Measurements from ENCODE around the gene CD79B. TPM values are rescaled to one million over a fixed set of nuclear protein-coding genes. Genes with fewer than 3 reads are reported as not detected.
"Not testable (repeated sequence)": the region's sequence is repeated elsewhere in the genome, so short reads cannot be mapped to it uniquely, and the experiment has no call there.

The CD79B gene
- total RNA-seq, 1 experiment from 2014 or later = not detected

DNA sequence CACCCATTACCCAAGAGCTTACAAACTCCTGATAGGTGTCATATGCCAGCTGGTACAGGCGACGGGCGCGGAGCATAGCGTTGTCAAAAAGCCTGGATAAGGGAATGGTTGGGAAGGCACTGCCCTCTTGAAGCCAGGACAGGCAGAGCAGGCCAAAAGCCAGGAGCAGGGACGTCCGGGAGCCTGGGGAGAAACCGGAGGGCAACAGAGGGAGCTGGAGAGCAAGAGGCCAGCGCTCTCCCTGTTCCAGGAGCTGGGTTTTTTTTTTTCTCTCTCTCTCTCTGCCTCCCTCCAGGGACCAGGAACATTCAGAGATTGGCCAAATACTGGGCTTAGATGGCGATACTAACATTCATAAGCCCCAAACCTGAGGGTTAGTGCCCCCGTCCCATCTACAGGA lies 50.8 kb downstream of the CD79B start:
- BruUV-seq (replicated peaks); H3K27ac ChIP-seq (ENCODE audit: low read length); intact Hi-C loops (cut with micrococcal nuclease; ENCODE audit: unreplicated experiment); DNase-seq (ENCODE audit: low read depth, low spot score); H3K27me3 ChIP-seq (ENCODE audit: control insufficient read depth, insufficient read depth, low read length); H3K36me3 ChIP-seq (ENCODE audit: control insufficient read depth, insufficient read depth, low read length); H3K4me3 ChIP-seq (ENCODE audit: low read depth in 2 of 2, low read length in 2 of 2); H3K9me3 ChIP-seq (ENCODE audit: control insufficient read depth, insufficient read depth, low read depth, low read length); in situ Hi-C loops (cut with HindIII; ENCODE audit: low pct_unique_long_range_greater_than_20kb, low sequenced_read_pairs); POLR2A ChIA-PET; ATAC-seq; H3K4me1 ChIP-seq (ENCODE audit: control insufficient read depth, insufficient read depth, low read length): not testable (repeated sequence)
- TF ChIP-seq, protein P1, sequence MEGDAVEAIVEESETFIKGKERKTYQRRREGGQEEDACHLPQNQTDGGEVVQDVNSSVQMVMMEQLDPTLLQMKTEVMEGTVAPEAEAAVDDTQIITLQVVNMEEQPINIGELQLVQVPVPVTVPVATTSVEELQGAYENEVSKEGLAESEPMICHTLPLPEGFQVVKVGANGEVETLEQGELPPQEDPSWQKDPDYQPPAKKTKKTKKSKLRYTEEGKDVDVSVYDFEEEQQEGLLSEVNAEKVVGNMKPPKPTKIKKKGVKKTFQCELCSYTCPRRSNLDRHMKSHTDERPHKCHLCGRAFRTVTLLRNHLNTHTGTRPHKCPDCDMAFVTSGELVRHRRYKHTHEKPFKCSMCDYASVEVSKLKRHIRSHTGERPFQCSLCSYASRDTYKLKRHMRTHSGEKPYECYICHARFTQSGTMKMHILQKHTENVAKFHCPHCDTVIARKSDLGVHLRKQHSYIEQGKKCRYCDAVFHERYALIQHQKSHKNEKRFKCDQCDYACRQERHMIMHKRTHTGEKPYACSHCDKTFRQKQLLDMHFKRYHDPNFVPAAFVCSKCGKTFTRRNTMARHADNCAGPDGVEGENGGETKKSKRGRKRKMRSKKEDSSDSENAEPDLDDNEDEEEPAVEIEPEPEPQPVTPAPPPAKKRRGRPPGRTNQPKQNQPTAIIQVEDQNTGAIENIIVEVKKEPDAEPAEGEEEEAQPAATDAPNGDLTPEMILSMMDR (IDR thresholded peaks at IDR 0.05) = peak; percentile 17; the same call in 1 of the 2 replicates
- CTCF ChIA-PET = interaction anchor here (0.7 kb wide), 1 partner anchor 12 kb away, joined by 4 read pairs; no protein-coding TSS in a partner anchor

DNA sequence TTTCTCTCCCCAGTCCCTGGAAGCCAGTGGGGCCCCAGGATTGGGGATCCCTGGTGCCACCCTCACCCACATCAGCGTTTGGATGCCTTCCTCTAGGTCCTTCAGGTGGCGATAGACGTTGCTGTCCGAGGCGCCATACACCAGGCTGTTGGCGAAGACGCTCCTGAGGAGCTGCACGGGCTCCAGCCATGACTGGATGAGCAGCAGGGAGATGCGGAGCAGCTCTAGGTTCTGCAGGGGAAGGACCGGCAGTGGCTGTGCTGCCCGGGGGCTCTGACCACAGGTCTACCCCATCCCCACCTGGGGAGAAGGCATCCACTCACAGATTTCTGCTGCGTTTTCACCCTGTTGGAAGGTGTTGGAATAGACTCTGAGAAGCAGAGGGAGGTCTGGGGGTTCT lies 51.4 kb downstream of the CD79B start:
- no TSS peak for BruUV-seq (replicated peaks)
- TF ChIP-seq, protein P2, sequence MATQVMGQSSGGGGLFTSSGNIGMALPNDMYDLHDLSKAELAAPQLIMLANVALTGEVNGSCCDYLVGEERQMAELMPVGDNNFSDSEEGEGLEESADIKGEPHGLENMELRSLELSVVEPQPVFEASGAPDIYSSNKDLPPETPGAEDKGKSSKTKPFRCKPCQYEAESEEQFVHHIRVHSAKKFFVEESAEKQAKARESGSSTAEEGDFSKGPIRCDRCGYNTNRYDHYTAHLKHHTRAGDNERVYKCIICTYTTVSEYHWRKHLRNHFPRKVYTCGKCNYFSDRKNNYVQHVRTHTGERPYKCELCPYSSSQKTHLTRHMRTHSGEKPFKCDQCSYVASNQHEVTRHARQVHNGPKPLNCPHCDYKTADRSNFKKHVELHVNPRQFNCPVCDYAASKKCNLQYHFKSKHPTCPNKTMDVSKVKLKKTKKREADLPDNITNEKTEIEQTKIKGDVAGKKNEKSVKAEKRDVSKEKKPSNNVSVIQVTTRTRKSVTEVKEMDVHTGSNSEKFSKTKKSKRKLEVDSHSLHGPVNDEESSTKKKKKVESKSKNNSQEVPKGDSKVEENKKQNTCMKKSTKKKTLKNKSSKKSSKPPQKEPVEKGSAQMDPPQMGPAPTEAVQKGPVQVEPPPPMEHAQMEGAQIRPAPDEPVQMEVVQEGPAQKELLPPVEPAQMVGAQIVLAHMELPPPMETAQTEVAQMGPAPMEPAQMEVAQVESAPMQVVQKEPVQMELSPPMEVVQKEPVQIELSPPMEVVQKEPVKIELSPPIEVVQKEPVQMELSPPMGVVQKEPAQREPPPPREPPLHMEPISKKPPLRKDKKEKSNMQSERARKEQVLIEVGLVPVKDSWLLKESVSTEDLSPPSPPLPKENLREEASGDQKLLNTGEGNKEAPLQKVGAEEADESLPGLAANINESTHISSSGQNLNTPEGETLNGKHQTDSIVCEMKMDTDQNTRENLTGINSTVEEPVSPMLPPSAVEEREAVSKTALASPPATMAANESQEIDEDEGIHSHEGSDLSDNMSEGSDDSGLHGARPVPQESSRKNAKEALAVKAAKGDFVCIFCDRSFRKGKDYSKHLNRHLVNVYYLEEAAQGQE (IDR thresholded peaks at IDR 0.05; ENCODE audit: insufficient read depth in 1 of 2, low read depth in 2 of 2, low read length in 1 of 2) = no peak
- TF ChIP-seq, protein P1 (IDR thresholded peaks at IDR 0.05) = no peak
- TF ChIP-seq POLR2AphosphoS5 (IDR thresholded peaks at IDR 0.05; ENCODE audit: low read depth, low read length) (no peak), SIN3A (IDR thresholded peaks at IDR 0.05; ENCODE audit: borderline replicate concordance, insufficient read depth, low read depth, low read length) (no peak), TCF7L2 (IDR thresholded peaks at IDR 0.05; ENCODE audit: low read depth, low read length) (no peak)
- in situ Hi-C loops (cut with HindIII; ENCODE audit: low pct_unique_long_range_greater_than_20kb, low sequenced_read_pairs) (no loop called here), intact Hi-C loops (cut with micrococcal nuclease; ENCODE audit: unreplicated experiment) (no loop called here)
- H3K27ac ChIP-seq (ENCODE audit: low read length) = no peak overlapping the region
- ATAC-seq = no peak
- no peaks in the 10 kb centered on the region for H3K36me3 ChIP-seq (ENCODE audit: control insufficient read depth, insufficient read depth, low read length)
- H3K9me3 ChIP-seq (ENCODE audit: control insufficient read depth, insufficient read depth, low read depth, low read length) = no peaks in the 10 kb centered on the region
- no peaks in the 10 kb centered on the region for H3K4me1 ChIP-seq (ENCODE audit: control insufficient read depth, insufficient read depth, low read length)
- CTCF ChIA-PET = no interaction called here
- H3K27me3 ChIP-seq (ENCODE audit: control insufficient read depth, insufficient read depth, low read length) = no peaks in the 10 kb centered on the region
- no peak overlapping the region for H3K4me3 ChIP-seq (ENCODE audit: low read depth in 2 of 2, low read length in 2 of 2)
- DNase-seq (ENCODE audit: low read depth, low spot score) = no peak
- POLR2A ChIA-PET = no interaction called here

Other genes with a start within 250 kb of the CD79B start
- 15.3 TPM for gene LIMD2, start 232.2 kb downstream of the CD79B start, total RNA-seq (2021; ENCODE audit: unreplicated experiment)
- gene STRADA, start 190.5 kb downstream of the CD79B start, total RNA-seq (2021; ENCODE audit: unreplicated experiment) = 26.0 TPM
- 64.8 TPM for gene CCDC47, start 158.7 kb downstream of the CD79B start, total RNA-seq (2021; ENCODE audit: unreplicated experiment)
- 89.6 TPM for gene DDX42, start 158.2 kb downstream of the CD79B start, total RNA-seq (2021; ENCODE audit: unreplicated experiment)
- gene PSMC5, start 104.9 kb downstream of the CD79B start, total RNA-seq (2021; ENCODE audit: unreplicated experiment) = 145 TPM
- 41.3 TPM for gene FTSJ3, start 104.7 kb downstream of the CD79B start, total RNA-seq (2021; ENCODE audit: unreplicated experiment)
- 59.4 TPM for gene SMARCD2, start 89.6 kb downstream of the CD79B start, total RNA-seq (2021; ENCODE audit: unreplicated experiment)
- gene CSH2, start 58.7 kb downstream of the CD79B start, total RNA-seq (2021; ENCODE audit: unreplicated experiment) = not detected
- not detected for gene GH2, start 50.4 kb downstream of the CD79B start, total RNA-seq (2021; ENCODE audit: unreplicated experiment)
- not detected for gene CSH1, start 35.8 kb downstream of the CD79B start, total RNA-seq (2021; ENCODE audit: unreplicated experiment)
- gene CSHL1, start 21.1 kb downstream of the CD79B start, total RNA-seq (2021; ENCODE audit: unreplicated experiment) = not detected
- not detected for gene GH1, start 13.5 kb downstream of the CD79B start, total RNA-seq (2021; ENCODE audit: unreplicated experiment)
- gene SCN4A, start 40.6 kb upstream of the CD79B start, total RNA-seq (2021; ENCODE audit: unreplicated experiment) = 0.03 TPM
- 0.10 TPM for gene PRR29, start 66.0 kb upstream of the CD79B start, total RNA-seq (2021; ENCODE audit: unreplicated experiment)
- gene ICAM2, start 88.3 kb upstream of the CD79B start, total RNA-seq (2021; ENCODE audit: unreplicated experiment) = 0.33 TPM
- gene ERN1, start 197.8 kb upstream of the CD79B start, total RNA-seq (2021; ENCODE audit: unreplicated experiment) = 12.1 TPM